Fibroblast of lung (primary cell): Measurements from ENCODE around the gene HSD17B8. TPM values are rescaled to one million over a fixed set of nuclear protein-coding genes. Genes with fewer than 3 reads are reported as not detected.

Source experiments
- DNase-seq, 2 donors: peaks; one replicate each; pipeline versions ENCODE4 v3.0.0 to v3.0.0-alpha.2; 2010; ENCODE audit warnings: low read depth in 2 of 2
- H2AFZ ChIP-seq: 2 replicates; pipeline ENCODE4 v1.5.1; 2012; ENCODE audit warnings: low read length, control low read depth, inconsistent platforms
- H3K27ac ChIP-seq: 2 replicates; pipeline ENCODE4 v1.5.1; 2011; ENCODE audit warnings: low read length, control low read depth; ENCODE audit not compliant: insufficient read depth
- H3K27me3 ChIP-seq: 2 replicates; pipeline ENCODE4 v1.5.1; 2011; ENCODE audit warnings: mild to moderate bottlenecking, low read length; ENCODE audit not compliant: control insufficient read depth, insufficient read depth
- H3K36me3 ChIP-seq: 2 replicates; pipeline ENCODE4 v1.5.1; 2011; ENCODE audit warnings: low read length; ENCODE audit not compliant: control insufficient read depth, insufficient read depth
- H3K4me1 ChIP-seq: 2 replicates; pipeline ENCODE4 v1.5.1; 2011; ENCODE audit warnings: low read length; ENCODE audit not compliant: control insufficient read depth, insufficient read depth; ENCODE audit errors: extremely low read depth
- H3K4me2 ChIP-seq: 2 replicates; pipeline ENCODE4 v1.5.1; 2011; ENCODE audit warnings: low read length, control low read depth; ENCODE audit not compliant: insufficient read depth; ENCODE audit errors: extremely low read depth
- H3K4me3 ChIP-seq, 4 experiments: fragments of 200-600 bp in 1 of 4; sonication (generic) in 1 of 4; replicated peaks in 1 of 4; 2 replicates each; pipeline ENCODE4 v1.5.1; 2011 to 2016; ENCODE audit warnings: low read length in 4 of 4, low read depth in 3 of 4, mild to moderate bottlenecking in 3 of 4, control low read depth in 2 of 4, inconsistent platforms in 1 of 4, mixed read lengths in 1 of 4; ENCODE audit not compliant: insufficient read depth in 1 of 4; ENCODE audit errors: control extremely low read depth in 1 of 4
- H3K79me2 ChIP-seq: 2 replicates; pipeline ENCODE4 v1.5.1; 2012; ENCODE audit warnings: mild to moderate bottlenecking, low read length, inconsistent platforms; ENCODE audit not compliant: control insufficient read depth, insufficient read depth
- H3K9ac ChIP-seq: 2 replicates; pipeline ENCODE4 v1.5.1; 2011; ENCODE audit warnings: mild to moderate bottlenecking, low read length, control low read depth; ENCODE audit not compliant: insufficient read depth
- H3K9me3 ChIP-seq: 2 replicates; pipeline ENCODE4 v1.5.1; 2012; ENCODE audit warnings: low read depth, low read length; ENCODE audit not compliant: control insufficient read depth, insufficient read depth
- H4K20me1 ChIP-seq: 2 replicates; pipeline ENCODE4 v1.5.1; 2011; ENCODE audit warnings: low read length; ENCODE audit not compliant: control insufficient read depth, insufficient read depth; ENCODE audit errors: extremely low read depth
- CTCF ChIP-seq, 2 donors: IDR thresholded peaks in 1 of 2; conservative IDR thresholded peaks in 1 of 2; 1 replicate in 1 of 2; 2 replicates in 1 of 2; pipeline ENCODE4 v1.5.1; 2011 to 2012; ENCODE audit warnings: low read length in 2 of 2, control low read depth in 1 of 2, inconsistent platforms in 1 of 2, low read depth in 1 of 2, mild to moderate bottlenecking in 1 of 2
- EZH2 ChIP-seq: IDR thresholded peaks from 2 replicates; pipeline ENCODE4 v1.5.1; 2012; ENCODE audit warnings: low read length, control low read depth, mild to moderate bottlenecking; ENCODE audit errors: missing control alignments
- polyA plus RNA-seq, 2 donors: library from polyadenylated mRNA; depleted of rRNA in 1 of 2; stranded (reverse) in 1 of 2; unstranded in 1 of 2; fragments of >200 nt; gene quantifications; 2 replicates each; pipeline ENCODE4 v1.2.1, GENCODE V29; 2011 to 2012; ENCODE audit warnings: missing spikeins in 1 of 2
- total RNA-seq: library from RNA; depleted of rRNA; stranded (reverse); fragments of >200 nt; gene quantifications from 2 replicates; pipeline ENCODE4 v1.2.1, GENCODE V29; 2014

The HSD17B8 gene
- total and polyA plus RNA-seq, 2 donors (not counting 1 experiment from before 2014, with no cell fraction given) = 4.9 to 11.4 TPM

GRCh38 chr6:33241968-33242367 is 37.5 kb downstream of the HSD17B8 start:
- H2AFZ ChIP-seq = no peak overlapping the region
- TF ChIP-seq CTCF (conservative IDR thresholded peaks at IDR 0.05 in 1 of 2, IDR thresholded peaks at IDR 0.05 in 1 of 2; ENCODE audit: low read depth in 1 of 2, low read length in 2 of 2) = no peak
- no peak for TF ChIP-seq EZH2

GRCh38 chr6:33243476-33243875 is 39.0 kb downstream of the HSD17B8 start:
- Histone ChIP-seq H4K20me1 (no peaks in the 10 kb centered on the region), H3K36me3 (no peaks in the 10 kb centered on the region), H3K4me2 (no peak overlapping the region), H3K27me3 (peaks cover 6% of the 10 kb centered on the region), H3K4me3 (no peak overlapping the region), H3K27ac (no peak overlapping the region), H3K4me1 (peaks cover 5% of the 10 kb centered on the region), H3K79me2 (no peaks in the 10 kb centered on the region), H2AFZ (no peak overlapping the region), H3K9me3 (no peaks in the 10 kb centered on the region), H3K9ac (no peak overlapping the region)
- DNase-seq = no peak
- no peak for TF ChIP-seq EZH2
- no peak for TF ChIP-seq CTCF (conservative IDR thresholded peaks at IDR 0.05 in 1 of 2, IDR thresholded peaks at IDR 0.05 in 1 of 2; ENCODE audit: low read depth in 1 of 2, low read length in 2 of 2)

More at GRCh38 chr6:33241968-33242367, 37.5 kb downstream of the HSD17B8 start:
- no peak for DNase-seq
- no peak overlapping the region for H3K27ac ChIP-seq
- H4K20me1 ChIP-seq = no peaks in the 10 kb centered on the region
- H3K4me3 ChIP-seq = no peak overlapping the region
- no peak overlapping the region for H3K4me2 ChIP-seq
- H3K9ac ChIP-seq = no peak overlapping the region
- no peaks in the 10 kb centered on the region for H3K79me2 ChIP-seq
- H3K4me1 ChIP-seq = no peaks in the 10 kb centered on the region
- peaks cover 6% of the 10 kb centered on the region for H3K27me3 ChIP-seq
- H3K36me3 ChIP-seq = no peaks in the 10 kb centered on the region
- H3K9me3 ChIP-seq = no peaks in the 10 kb centered on the region

- H3K27ac ChIP-seq = peak overlapping the region; percentile 94
- H3K4me2 ChIP-seq = peak overlapping the region; percentile 100
- peaks cover 16% of the 10 kb centered on the region for H3K4me1 ChIP-seq
- TF ChIP-seq EZH2 (no peak), CTCF (conservative IDR thresholded peaks at IDR 0.05 in 1 of 2, IDR thresholded peaks at IDR 0.05 in 1 of 2; ENCODE audit: low read depth in 1 of 2, low read length in 2 of 2) (peak; percentile 88 to 91)
- peak overlapping the region; percentile 86 for H2AFZ ChIP-seq
- no peaks in the 10 kb centered on the region for H3K79me2 ChIP-seq
- no peaks in the 10 kb centered on the region for H3K9me3 ChIP-seq
- H3K9ac ChIP-seq = peak overlapping the region; percentile 81
- no peaks in the 10 kb centered on the region for H3K27me3 ChIP-seq
- no peaks in the 10 kb centered on the region for H3K36me3 ChIP-seq
- peak; percentile 73 to 87 for DNase-seq
- no peaks in the 10 kb centered on the region for H4K20me1 ChIP-seq
- peak overlapping the region; percentile 42 to 68 (median 57) for H3K4me3 ChIP-seq
Measured at GRCh38 chr6:33247977-33248642, 43.7 kb downstream of the HSD17B8 start.
